SK-N-MC (cell line): ENCODE measurements around the gene DIAPH2.

Experiments
- EZH2 ChIP-seq: fragments of 200-600 bp; sonication (generic); IDR thresholded peaks from one replicate; pipeline ENCODE4 v1.6.1; 2017; ENCODE audit warnings: antibody characterized with exemption
- POLR2AphosphoS5 ChIP-seq: IDR thresholded peaks from 2 replicates; pipeline ENCODE4 v1.6.1; 2012; ENCODE audit warnings: mild to moderate bottlenecking, low read depth, low read length, borderline replicate concordance

DNA sequence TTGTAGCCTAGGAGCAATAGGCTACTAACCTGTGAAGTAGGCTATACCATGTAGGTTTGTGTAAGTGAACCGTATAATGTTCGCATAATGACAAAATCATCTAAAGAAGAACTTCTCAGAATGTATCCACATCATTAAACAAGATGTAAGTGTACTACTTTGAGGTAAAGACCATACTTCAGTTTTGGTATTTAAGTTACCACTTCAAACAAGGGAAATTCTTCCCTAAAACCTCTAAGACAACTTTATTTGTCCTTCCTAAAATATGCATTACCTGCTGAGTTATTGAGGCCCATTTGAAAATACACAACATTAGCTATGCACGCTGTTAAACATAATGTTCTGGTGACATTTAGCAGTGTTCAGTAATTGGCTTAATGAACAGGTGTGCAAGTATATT is 381.7 kb downstream of the DIAPH2 start:
- no peak for TF ChIP-seq EZH2
- TF ChIP-seq POLR2AphosphoS5: no peak
